Upper lobe of left lung (tissue), 4 donors: ENCODE data around the gene CEACAM19.

Experiments used
- EP300 ChIP-seq, 4 donors: sonication (generic); formaldehyde crosslinking; IDR thresholded peaks; one replicate each; pipeline ENCODE4 v1.5.1; 2017; ENCODE audit warnings: antibody characterized with exemption in 4 of 4, control low read depth in 2 of 4
- POLR2AphosphoS5 ChIP-seq, 2 donors: sonication (generic); formaldehyde crosslinking; IDR thresholded peaks; one replicate each; pipeline ENCODE4 v1.5.1; 2017; ENCODE audit warnings: antibody characterized with exemption in 2 of 2
- TF ChIP-seq, protein P1 (sequence below), 6 experiments: fragments of 450-650 bp in 4 of 6; fragments of 200-600 bp in 2 of 6; sonication (generic) in 2 of 6; IDR thresholded peaks; one replicate each; pipeline ENCODE4 v1.5.1; 2016 to 2019; ENCODE audit warnings: antibody characterized with exemption in 6 of 6

DNA sequence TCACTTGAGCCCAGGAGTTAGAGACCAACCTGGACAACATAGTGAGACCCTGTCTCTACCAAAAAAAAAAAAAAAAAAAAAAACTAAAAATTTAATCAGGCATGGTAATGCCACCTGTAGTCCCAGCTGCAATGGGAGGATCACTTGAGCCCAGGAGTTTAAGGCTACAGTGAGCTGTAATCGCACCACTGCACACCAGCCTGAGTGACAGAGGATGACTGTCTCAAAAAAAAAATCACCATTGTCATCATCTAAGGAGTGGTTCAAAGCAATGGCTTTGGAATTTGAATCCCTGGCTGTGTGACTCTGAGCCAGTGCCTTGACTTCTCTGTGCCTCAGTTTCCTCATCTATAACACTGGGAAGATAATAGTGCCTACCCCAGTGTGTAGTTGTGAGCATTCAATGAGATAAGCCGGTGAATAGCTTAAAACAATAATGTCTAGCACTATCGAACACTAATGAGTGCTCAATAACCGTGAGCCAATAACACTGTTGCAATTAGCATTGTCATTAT lies 46.4 kb upstream of the CEACAM19 start:
- TF ChIP-seq, protein P1, sequence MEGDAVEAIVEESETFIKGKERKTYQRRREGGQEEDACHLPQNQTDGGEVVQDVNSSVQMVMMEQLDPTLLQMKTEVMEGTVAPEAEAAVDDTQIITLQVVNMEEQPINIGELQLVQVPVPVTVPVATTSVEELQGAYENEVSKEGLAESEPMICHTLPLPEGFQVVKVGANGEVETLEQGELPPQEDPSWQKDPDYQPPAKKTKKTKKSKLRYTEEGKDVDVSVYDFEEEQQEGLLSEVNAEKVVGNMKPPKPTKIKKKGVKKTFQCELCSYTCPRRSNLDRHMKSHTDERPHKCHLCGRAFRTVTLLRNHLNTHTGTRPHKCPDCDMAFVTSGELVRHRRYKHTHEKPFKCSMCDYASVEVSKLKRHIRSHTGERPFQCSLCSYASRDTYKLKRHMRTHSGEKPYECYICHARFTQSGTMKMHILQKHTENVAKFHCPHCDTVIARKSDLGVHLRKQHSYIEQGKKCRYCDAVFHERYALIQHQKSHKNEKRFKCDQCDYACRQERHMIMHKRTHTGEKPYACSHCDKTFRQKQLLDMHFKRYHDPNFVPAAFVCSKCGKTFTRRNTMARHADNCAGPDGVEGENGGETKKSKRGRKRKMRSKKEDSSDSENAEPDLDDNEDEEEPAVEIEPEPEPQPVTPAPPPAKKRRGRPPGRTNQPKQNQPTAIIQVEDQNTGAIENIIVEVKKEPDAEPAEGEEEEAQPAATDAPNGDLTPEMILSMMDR (IDR thresholded peaks at IDR 0.05): no peak
- TF ChIP-seq POLR2AphosphoS5 (IDR thresholded peaks at IDR 0.05) (no peak), EP300 (IDR thresholded peaks at IDR 0.05) (no peak)
